Lower leg skin (tissue), 3 donors: ENCODE measurements around the gene RWDD4.

Experiments
- POLR2A ChIP-seq, 2 donors: fragments of 450-650 bp; IDR thresholded peaks; one replicate each; pipeline ENCODE4 v1.6.1; 2016 to 2017; ENCODE audit warnings: antibody characterized with exemption in 2 of 2, mild to moderate bottlenecking in 1 of 2, moderate library complexity in 1 of 2
- TF ChIP-seq, protein P1 (sequence below), 3 donors: fragments of 450-650 bp; IDR thresholded peaks; one replicate each; pipeline ENCODE4 v1.5.1; 2016; ENCODE audit warnings: antibody characterized with exemption in 3 of 3, mild to moderate bottlenecking in 3 of 3, moderate library complexity in 2 of 3

DNA sequence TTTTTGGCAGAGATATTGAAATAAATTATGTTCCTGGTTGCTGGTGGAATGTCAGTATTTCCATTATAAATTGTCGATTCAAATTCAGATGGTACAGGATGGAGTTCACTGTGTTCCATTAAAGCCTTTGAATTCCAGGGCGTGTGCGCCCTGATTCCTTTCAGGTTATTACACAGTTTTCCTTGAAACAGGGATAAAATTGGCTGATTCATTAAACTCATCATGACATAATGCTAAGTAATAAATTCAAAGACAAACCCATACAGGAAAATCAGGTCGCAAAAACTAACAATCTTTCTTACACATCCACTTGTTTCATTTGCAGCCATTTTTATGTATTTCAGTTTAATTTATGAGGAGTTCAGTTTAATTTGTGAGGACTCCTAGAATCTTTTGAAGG is 51.1 kb downstream of the RWDD4 start:
- TF ChIP-seq, protein P1, sequence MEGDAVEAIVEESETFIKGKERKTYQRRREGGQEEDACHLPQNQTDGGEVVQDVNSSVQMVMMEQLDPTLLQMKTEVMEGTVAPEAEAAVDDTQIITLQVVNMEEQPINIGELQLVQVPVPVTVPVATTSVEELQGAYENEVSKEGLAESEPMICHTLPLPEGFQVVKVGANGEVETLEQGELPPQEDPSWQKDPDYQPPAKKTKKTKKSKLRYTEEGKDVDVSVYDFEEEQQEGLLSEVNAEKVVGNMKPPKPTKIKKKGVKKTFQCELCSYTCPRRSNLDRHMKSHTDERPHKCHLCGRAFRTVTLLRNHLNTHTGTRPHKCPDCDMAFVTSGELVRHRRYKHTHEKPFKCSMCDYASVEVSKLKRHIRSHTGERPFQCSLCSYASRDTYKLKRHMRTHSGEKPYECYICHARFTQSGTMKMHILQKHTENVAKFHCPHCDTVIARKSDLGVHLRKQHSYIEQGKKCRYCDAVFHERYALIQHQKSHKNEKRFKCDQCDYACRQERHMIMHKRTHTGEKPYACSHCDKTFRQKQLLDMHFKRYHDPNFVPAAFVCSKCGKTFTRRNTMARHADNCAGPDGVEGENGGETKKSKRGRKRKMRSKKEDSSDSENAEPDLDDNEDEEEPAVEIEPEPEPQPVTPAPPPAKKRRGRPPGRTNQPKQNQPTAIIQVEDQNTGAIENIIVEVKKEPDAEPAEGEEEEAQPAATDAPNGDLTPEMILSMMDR (IDR thresholded peaks at IDR 0.05): no peak
- TF ChIP-seq POLR2A (IDR thresholded peaks at IDR 0.05): no peak
